ENCODE results near the gene ACTR6.
"Not testable (repeated sequence)": the region's sequence is repeated elsewhere in the genome, so short reads cannot be mapped to it uniquely, and the experiment has no call there.

The ACTR6 gene

DNA sequence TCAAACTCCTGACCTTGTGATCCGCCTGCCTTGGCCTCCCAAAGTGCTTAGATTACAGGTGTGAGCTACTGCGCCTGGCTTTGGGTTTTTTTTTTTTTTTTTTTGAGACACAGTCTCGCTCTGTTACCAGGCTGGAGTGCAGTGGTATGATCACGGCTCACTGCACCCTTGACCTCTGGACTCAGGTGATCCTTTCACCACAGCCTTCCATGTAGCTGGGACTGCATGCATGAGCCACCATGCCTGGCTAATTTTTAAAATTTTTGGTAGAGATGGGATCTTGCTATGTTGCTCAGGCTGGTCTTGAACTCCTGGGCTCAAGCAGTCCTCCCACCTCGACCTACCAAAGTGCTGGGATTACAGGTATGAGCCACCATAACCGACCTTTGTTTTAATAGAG is 21.6 kb downstream of the ACTR6 start:
- not testable (repeated sequence) for DNase-seq

DNA sequence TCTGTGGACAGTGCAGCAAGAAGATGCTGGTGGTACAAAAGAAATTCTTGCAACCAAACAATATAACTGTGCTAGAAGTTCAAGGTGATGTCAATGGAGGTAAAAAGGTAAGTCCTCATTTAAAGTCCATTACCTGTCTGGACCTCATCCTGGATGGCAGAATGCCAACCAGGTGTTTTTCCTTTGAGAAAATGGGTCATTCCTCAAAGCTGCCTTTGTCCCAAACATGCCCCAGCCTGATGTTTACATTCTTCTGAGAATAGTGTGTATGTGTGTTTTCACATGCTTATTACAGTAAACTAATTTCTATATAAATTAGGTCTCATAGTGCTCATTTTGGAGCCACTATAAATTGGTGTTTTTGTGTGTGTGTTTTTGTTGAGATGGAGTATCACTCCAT is 24.9 kb downstream of the ACTR6 start:
- DNase-seq, result no peak

DNA sequence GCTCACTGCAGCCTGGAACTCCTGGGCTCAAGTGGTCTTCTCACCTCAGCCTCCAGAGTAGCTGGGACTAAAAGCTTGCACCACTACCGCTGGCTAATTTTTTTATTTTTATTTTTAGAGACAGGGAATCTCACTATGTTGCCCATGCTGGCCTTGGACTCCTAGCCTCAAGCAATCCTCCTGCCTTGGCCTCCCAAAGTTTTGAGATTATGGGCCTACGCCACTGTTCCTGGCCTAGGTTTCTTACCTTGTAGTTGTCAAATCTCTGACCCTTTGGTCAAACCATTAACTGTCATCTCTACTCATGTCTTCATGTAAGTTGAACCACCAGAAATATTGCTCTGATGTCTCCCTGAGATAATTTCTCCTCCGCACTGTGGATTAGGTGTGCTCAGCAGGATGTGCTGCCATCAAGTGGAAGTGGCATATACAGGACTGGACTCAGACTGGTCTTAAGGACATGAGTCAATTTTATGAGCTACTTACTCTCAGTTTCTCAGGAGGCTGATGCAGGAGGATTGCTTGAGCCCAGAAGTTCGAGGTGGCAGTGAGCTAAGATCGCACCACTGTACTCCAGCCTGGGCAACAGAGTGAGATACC is 28.5 kb downstream of the ACTR6 start:
- no peak for DNase-seq

DNA sequence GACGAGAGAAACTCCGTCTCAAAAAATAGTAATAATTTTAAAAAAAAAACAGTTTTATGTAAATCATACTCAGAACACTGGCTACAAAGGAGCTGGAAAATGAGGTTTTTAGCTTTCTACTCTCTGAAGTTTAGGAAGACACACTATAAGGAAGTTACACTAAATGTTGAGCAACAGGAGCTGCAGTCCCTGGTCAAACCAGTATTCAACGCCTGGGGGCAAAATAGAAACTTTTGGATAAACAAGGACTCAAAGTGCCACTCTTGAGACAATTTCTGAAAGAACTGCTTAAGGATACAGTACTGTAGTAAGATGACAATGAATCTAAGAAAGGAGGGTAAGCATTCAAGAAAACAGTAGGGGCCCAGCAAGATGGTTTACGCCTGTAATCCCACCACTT is 29.3 kb downstream of the ACTR6 start:
- no peak for DNase-seq

DNA sequence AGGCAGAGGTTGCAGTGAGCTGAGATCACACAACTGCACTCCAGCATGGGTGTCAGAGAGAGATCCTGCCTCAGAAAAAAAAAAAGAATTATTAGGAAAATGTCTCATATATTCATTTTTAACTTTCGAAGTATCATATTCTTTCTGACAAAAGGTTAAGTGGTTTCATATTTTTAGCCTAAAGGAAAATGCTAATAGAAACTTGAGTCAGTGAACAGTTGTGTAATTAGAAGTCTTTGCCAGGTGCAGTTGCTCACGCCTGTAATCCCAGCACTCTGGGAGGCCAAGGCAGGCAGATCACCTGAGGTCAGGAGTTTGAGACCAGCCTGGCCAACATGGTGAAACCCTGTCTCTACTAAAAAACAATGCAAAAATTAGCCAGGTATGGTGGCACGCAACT is 31.3 kb downstream of the ACTR6 start:
- DNase-seq, result not testable (repeated sequence)

DNA sequence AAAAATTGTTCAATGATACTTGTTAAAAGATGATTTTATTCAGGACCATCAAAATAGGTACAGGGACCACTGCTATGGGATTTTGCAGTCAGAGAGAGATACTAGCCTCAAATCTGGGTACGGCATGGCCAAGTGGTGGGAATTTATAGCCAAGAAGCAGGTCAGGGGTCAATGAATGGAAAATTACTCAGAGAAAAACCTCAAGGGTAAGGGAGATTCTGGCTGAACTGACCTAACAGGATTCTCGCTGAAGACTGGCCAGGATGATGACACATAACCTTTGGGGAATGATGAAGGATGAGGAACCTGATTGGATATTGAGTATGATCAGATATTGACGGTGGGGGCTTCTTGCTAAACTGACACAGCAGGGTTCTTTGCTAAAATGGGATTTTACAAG is 33.6 kb downstream of the ACTR6 start:
- no peak for DNase-seq

DNA sequence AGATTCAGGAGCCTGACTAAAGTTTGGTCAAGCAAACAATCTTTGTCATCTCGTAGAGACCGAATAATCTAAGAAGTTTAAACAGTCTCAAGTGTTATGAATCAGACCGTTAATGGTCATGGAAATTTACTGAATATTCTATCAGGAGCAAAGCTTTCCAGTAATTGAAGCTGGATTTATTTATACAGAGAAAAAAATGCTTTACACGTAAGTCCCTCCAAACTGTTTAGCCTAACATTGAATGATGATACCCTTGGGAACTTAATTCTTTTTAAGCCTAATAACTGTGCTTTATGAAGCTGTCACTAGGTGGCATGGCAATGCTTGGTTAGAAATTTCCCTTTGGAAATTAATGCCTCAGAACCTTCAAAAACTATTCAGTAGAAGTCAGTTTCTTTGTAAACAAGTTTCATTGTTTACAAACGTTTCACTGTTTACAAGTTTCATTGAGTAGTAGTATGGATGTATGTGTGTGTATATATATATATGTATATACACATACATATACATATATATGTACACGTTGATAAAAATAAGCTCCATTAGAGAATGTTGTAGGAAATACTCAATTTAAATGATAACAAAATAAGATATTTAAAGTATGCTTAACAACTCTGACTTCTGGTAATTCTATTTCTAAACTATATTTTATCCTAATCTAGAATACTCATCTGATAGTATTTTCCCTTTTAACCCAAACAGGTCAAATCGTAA is 34.1 kb downstream of the ACTR6 start:
- no peak for DNase-seq

DNA sequence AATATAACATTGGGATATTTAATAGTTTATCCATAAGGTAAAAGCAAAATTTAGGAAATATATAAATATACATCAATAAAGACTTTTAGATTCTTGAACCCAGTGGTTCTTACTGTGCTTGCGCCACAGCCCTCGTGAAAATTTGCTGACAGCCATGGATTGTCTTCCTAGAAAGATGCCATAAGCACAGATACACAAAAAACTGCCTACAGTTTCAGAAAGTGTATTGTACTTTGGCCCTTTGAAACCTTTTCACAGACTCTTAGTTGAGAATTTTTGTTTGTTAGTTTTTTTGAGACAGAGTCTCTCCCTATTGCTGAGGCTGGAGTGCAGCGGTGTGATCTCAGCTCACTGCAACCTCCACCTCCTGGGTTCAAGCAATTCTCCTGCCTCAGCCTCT is 38.2 kb downstream of the ACTR6 start:
- no peak for DNase-seq

DNA sequence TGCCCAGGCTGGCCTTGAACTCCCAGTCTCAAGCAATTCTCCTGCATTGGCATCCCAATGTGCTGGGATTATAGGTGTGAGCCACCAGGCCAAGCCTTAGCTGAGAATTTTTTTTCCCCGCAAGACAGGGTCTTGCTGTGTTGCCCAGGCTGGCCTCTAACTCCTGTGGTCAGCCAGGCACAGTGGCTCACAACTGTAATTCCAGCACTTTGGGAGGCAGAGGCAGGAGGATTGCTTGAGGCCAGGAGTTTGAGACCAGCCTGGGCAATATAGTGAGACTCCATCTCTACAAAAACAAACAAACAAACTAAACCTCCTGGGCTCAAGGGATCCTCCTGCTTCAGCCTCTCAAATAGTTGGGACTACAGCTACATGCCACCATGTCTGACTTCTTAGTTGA is 39.0 kb downstream of the ACTR6 start:
- no peak for DNase-seq

DNA sequence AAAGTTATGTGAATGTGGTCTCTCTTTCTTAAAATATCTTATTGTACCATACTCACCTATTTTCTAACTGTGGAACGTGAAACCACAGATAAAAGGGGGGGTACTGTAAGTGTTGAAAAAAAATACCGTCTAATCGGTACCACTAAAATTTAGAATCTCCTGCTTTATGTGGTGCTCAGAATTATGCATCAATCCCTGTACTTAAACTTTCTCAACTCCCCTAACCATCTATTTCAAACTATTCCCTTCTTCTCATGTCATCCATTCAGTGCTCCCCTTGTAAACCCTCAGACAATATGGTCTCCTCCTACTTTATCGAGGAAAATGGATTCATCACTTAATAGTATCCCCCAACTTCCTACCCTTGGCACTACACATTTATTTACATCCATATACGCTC is 42.5 kb downstream of the ACTR6 start:
- DNase-seq, result no peak

DNA sequence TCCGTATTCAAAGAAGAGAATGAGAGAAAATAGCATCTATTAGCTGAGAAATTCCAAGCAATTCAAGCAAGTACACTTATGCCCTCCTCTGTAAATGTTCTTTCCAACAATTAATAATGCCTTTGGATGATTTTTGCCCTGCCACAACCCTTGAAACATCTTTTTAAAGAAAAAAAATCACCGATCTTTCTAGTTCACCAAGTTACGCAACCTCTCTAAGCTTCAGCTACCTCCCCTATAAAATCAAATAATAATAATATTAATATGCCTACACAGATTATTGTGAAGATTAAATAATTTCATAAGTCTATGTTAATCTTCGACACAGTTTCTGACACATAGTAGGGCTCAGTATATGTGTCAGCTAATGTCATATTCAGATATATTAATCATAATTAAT is 47.1 kb downstream of the ACTR6 start:
- no peak for DNase-seq

DNA sequence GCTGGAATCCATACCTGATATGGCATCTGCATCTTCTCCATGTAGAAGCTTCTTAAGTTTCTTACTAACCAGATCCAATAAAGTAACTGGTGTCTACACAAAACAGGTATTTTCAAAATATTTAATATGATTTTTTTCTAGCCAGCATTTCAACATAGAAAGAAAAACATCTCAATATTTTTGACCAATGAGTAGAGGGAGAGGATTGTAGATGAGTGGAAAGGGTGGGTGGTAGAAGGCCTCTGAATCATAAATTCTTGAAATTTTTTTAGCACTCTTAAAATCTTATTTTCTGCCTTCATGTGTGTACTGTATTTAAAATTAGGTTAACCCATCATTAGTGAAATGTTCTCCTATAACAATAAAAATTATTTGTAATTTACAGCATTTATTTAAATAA is 48.3 kb downstream of the ACTR6 start:
- no peak for DNase-seq

DNA sequence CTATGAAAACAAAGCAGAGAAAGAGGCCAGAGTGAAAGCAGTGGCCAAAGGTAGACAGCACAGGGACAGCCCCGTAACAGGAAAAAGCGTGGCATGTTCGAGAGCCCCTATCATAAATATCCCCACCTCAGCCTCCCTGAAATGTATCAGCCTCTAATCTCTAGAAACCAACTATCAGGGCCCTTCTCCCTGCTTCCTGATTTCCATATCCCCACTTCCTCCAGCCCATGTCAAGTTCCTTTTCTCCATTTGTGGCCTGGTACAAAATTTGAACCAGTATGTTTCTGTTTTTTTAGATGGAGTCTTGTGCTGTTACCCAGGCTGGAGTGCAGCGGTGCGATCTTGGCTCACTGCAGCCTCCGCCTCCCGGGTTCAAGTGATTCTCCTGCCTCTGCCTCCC is 49.3 kb downstream of the ACTR6 start:
- no peak for DNase-seq

DNA sequence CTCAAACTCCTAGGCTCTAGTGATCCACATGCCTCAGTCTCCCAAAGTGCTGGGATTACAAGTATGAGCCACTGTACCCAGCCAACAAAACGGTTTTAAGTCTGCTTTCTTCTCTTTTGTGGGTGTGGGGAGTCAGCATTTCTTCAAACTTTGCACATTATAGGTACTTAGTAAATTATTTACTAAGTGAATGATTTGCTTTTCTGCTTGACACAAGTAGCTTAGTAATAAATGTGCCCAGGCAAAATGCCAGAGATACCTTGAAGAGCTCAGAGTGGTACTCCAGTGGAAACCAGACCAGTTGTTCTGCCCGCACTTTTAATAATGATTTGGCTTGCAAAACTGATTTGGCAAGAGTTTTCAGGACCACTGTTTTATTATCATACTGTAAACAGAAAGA is 51.3 kb downstream of the ACTR6 start:
- no peak for DNase-seq

DNA sequence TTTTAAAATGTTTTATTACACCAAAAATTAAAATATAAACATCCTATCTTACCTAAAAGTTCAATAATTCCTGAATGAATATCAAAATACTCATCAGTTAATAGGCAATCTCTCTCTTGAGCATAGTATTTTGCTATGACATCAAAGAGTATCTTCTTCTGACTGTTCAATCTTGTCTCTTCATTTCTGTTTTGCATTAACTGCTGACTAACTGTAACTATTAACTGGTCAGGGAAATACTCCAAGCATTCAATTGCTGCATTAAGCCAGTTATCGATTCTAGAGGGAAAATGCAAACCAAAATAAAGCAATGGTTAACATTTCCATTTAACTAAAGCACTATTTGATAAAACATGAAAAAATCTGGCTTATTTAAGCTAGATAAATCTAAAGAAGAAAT is 52.8 kb downstream of the ACTR6 start:
- no peak for DNase-seq

DNA sequence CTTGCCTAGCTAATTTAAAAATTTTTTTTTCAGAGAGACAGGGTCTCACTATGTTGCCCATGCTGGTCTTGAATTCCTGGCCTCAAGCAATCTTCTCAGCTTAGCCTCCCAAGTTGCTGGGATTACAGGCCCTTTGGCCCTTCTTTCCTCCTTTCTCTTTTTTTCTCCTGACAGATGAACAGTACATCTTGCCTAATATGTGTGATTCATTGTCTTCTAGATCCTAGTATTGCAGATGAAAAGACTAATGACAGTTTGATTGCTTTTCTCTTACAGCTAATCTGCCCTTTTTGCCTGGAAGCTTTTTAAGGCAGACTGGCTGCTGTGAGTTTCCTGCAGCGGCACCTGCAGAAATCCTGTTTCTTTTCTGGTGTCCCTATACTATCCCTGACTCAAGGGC is 54.3 kb downstream of the ACTR6 start:
- DNase-seq, result no peak

DNA sequence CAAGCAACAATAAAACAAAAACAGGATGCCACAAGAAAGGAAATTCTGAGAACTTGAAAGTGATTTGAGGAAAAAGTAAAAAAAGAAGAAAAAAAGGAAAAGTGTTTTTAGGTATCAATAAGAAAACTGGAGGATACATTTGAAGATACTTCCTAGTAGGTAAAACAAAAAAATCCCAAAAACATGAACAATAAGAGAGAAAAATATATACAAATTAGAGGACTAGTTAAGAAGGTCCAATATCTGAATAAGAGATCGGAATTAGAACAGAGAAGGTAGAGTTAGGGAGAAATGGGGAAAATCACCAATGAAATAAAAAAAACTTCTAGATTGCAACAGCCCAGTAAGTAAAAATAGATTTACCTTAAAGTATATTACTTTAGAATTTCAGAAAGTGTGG is 57.5 kb downstream of the ACTR6 start:
- DNase-seq, result no peak

DNA sequence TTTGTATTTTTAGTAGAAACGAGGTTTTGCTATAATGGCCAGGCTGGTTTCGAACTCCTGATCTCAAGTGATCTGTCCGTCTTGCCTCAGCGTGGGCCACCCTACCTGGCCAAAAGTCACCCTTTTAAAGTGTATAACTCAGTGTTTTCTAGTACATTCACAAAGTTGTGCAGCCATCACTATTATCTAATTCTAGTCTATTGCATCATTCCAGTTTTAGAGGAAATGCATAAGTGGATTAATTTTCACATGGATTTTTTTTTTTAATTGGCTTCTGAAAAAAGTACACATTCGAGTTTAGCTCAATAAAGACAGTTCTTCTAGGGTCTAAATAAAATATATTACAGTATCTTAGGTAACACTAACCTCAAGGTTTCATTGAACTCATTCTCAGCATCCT is 62.5 kb downstream of the ACTR6 start:
- DNase-seq, result no peak

DNA sequence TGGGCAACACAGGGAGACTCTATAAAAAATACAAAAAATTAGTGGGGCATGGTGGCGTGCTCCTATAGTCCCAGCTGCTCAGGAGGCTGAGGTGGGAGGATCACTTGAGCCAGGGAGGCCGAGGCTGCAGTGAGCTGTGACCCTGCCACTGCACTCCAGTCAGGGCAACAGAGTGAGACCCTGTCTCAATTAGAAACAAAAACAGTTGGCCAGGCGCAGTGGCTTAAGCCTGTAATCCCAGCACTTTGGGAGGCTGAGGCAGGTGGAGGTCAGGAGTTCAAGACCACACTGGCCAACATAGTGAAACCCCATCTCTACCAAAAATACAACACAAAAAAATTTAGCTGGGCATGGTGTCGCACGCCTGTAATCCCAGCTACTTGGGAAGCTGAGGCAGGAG is 64.5 kb downstream of the ACTR6 start:
- DNase-seq, result not testable (repeated sequence)

DNA sequence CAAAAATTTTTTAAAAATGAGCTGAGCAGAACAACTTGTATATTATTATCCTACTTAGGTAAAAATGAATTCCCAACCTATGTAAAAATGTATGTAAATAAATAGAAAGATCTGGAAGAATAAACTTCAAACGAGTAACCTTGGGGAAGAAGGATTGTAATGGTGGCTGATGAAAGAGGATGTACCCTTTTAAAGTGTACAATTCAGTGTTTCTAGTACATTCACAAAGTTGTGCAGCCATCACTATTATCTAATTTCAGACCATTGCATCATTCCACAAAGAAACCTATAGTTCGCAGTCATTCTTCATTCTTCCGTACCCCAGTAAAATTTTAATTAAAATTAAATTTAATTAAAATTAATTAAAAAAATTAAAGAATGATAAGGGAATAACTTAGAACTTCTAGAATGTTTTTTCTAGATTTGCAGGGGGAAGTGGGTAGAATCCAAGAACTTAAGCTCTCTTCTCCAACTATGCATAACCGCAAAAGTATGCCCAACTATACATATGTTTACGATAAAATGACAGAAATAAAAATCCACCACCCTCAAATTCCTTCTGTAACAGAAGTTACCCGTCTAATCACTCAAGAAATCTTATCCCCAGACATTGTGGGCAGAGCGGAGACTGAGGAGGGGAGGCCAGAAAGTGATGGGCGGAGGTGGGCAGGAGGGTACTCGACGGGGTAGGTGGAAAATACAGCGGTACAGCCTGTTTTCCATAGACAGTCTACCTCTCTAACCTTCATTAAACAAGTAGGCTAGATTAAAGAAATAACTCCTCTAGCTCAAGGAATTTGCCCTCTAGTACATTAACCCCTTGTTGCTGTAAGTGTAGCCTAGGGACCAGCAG is 65.3 kb downstream of the ACTR6 start:
- DNase-seq, result no peak

DNA sequence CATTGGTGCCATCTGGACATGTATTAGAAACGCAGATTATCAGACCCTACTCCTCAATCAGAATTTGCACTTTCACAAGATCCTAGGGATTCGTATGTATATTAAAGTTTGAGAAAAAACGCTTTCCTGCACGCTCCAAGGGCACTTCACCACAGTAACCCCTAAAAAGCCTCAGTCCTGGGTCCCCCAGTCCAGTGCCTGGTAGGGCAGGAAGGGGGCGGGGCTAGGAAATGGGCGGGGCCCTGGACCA is 65.9 kb downstream of the ACTR6 start:
- DNase-seq, result peak in 1 of 2 donors; percentile 94

DNA sequence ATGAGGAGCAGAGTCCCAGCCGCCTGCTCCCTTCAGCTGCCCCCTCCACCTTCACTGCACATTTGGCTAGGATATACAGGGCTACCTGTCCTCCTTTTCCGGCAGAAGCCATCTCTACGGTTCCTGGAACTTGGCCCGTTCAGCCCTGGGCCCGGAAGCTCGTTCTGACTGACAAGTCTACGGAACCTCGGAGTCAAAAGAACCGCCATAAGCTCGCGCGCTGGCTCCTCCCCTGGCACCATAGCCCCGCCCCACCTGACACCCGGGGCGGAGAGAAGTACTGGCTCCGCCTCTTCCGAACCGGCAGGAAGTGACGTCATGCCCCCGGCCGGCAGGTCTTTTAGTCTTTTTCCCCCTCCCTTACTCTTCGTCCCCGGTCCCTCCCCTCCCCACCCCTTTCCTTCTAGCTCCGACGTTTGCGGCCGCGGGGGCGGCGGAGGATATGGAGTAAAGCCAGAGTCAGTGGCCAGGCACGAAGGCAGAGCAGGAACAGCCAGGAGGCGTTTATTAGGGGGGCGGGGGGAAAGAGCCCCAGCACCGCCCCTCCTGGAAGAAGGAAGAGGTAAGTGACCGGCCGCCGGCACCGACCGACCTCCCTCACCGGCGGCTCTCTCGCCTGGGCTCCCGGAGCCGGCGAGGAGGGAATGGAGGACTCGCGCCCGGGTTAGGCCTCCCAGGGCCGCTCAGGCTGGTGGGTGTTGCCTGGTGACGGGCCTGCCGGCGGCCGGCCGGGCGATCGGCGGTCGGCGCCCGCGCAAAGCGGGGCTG is 66.4 kb downstream of the ACTR6 start, which contains the start of the genes DEPDC4 and SCYL2:
Gene DEPDC4 (minus strand): TSS at position 245 of the 768 bp plus-strand sequence. CDS start 3 bp downstream, at position 242.
Gene SCYL2 (plus strand): TSS at position 343 of the 768 bp plus-strand sequence. CDS start 15,794 bp downstream, outside the sequence.
- DNase-seq, result peak; percentile 91 to 93

DNA sequence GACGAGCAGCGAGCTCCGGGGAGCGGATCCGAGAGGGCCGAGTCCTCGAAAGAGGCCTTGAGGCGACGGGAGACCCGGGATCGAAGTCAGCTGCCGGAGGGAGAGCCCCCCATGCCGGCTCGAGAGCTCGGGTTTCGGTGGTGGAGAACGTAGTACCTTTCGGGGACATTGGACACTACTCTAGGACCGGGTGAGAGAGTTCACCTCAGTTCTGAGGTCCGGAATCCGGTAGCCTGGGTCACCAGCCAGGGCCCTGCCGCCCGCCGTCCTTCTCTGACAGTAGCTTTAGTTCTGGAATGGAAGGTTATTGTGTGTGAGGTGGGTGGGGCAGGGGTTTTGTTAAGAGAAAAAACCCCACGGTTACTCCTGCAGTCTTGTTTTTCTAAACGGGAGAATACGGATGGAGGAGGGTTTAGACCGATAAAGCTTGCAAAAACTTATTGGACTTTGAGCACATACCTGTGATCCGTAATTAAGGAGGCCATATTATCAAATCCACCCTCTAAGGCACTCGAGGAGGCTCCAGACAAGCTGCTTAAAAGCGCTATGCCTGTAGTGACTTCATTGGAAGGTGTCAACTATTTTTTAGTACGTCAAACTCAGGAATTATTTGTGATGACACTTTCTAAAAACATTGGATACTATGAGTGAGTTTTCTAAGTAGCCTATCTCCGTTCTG is 67.1 kb downstream of the ACTR6 start:
- DNase-seq, result peak; percentile 14 to 23

All from stimulated activated CD4-positive, alpha-beta T cell treated with anti-CD3 and anti-CD28 coated beads, Interleukin-2, amount 100 ng/mL, for 48 hours (primary cell).